ENCODE data around the gene IL17RD. TPM values are rescaled to one million over a fixed set of nuclear protein-coding genes. Genes with fewer than 3 reads are reported as not detected.

The IL17RD gene
- total RNA-seq, 1 experiment from 2014 or later: 3.5 TPM

- TF ChIP-seq POLR2AphosphoS5 (IDR thresholded peaks at IDR 0.05; ENCODE audit: low read depth, low read length) (no peak), REST (IDR thresholded peaks at IDR 0.05; ENCODE audit: insufficient read depth in 1 of 2, low read depth in 2 of 2, low read length in 1 of 2) (no peak), TCF7L2 (IDR thresholded peaks at IDR 0.05; ENCODE audit: low read depth, low read length) (no peak), SIN3A (IDR thresholded peaks at IDR 0.05; ENCODE audit: borderline replicate concordance, insufficient read depth, low read depth, low read length) (no peak), CTCF (IDR thresholded peaks at IDR 0.05) (no peak)
- intact Hi-C loops (cut with micrococcal nuclease; ENCODE audit: unreplicated experiment): loop anchor here (5.0 kb wide), 1 partner anchor 54 kb away; no protein-coding TSS in a partner anchor
- in situ Hi-C loops (cut with HindIII; ENCODE audit: low pct_unique_long_range_greater_than_20kb, low sequenced_read_pairs): no loop called here
- no peak for DNase-seq (ENCODE audit: low read depth, low spot score)
- peak overlapping the region in 1 of 2 experiments; percentile 26; a peak in 1 of 4 replicates for H3K4me3 ChIP-seq (ENCODE audit: low read depth in 2 of 2, low read length in 2 of 2)
- H3K9me3 ChIP-seq (ENCODE audit: control insufficient read depth, insufficient read depth, low read depth, low read length): no peaks in the 10 kb centered on the region
- peak overlapping the region; percentile 82 for H3K27ac ChIP-seq (ENCODE audit: low read length)
- H3K27me3 ChIP-seq (ENCODE audit: control insufficient read depth, insufficient read depth, low read length): no peaks in the 10 kb centered on the region
- ChIA-PET CTCF (no interaction called here), POLR2A (no interaction called here)
- no TSS peak for BruUV-seq (replicated peaks)
- no peaks in the 10 kb centered on the region for H3K36me3 ChIP-seq (ENCODE audit: control insufficient read depth, insufficient read depth, low read length)
- H3K4me1 ChIP-seq (ENCODE audit: control insufficient read depth, insufficient read depth, low read length): peaks cover 31% of the 10 kb centered on the region
- ATAC-seq: no peak
These were observed 103.6 kb downstream of the IL17RD start for GRCh38 chr3:57061556-57061955.

GRCh38 chr3:57060089-57060821, 104.9 kb downstream of the IL17RD start, which contains the start of gene SPATA12:
Gene SPATA12 (plus strand): TSS chr3:57060664. CDS start chr3:57073695, 13,031 bp downstream.
- ChIA-PET POLR2A (interaction anchor here (0.6 kb wide), 1 partner anchor 363 kb away, joined by 6 read pairs; no protein-coding TSS in a partner anchor), CTCF (interaction anchor here (0.6 kb wide), 1 partner anchor 65 kb away, joined by 8 read pairs; no protein-coding TSS in a partner anchor)
- DNase-seq (ENCODE audit: low read depth, low spot score) (peak; percentile 75), ATAC-seq (peak; percentile 99)
- no TSS peak for BruUV-seq (replicated peaks)
- H3K4me3 ChIP-seq (ENCODE audit: low read depth in 2 of 2, low read length in 2 of 2): peak within 1 kb of the TSS in 1 of 2 experiments; percentile 42; a peak in 2 of 4 replicates
- H3K4me1 ChIP-seq (ENCODE audit: control insufficient read depth, insufficient read depth, low read length): peaks cover 31% of the 10 kb centered on the region
- in situ Hi-C loops (cut with HindIII; ENCODE audit: low pct_unique_long_range_greater_than_20kb, low sequenced_read_pairs) (no loop called here), intact Hi-C loops (cut with micrococcal nuclease; ENCODE audit: unreplicated experiment) (loop anchor here (5.0 kb wide), 1 partner anchor 53 kb away; no protein-coding TSS in a partner anchor)
- no peaks in the 10 kb centered on the region for H3K27me3 ChIP-seq (ENCODE audit: control insufficient read depth, insufficient read depth, low read length)
- no peaks in the 10 kb centered on the region for H3K36me3 ChIP-seq (ENCODE audit: control insufficient read depth, insufficient read depth, low read length)
- no peaks in the 10 kb centered on the region for H3K9me3 ChIP-seq (ENCODE audit: control insufficient read depth, insufficient read depth, low read depth, low read length)
- TF ChIP-seq TCF7L2 (IDR thresholded peaks at IDR 0.05; ENCODE audit: low read depth, low read length) (peak; percentile 89), CTCF (IDR thresholded peaks at IDR 0.05) (no peak)
- peak within 1 kb of the TSS; percentile 82 for H3K27ac ChIP-seq (ENCODE audit: low read length)

Data from Panc1 (cell line).